Midbrain (tissue), 1 donor: ENCODE measurements around the gene CMTM4.
"Not testable (repeated sequence)": the region's sequence is repeated elsewhere in the genome, so short reads cannot be mapped to it uniquely, and the experiment has no call there.

Experiments used
- DNase-seq: peaks from one replicate; lab custom pipeline; 2025; lab: John Stamatoyannopoulos, UW

Gene CMTM4

DNA sequence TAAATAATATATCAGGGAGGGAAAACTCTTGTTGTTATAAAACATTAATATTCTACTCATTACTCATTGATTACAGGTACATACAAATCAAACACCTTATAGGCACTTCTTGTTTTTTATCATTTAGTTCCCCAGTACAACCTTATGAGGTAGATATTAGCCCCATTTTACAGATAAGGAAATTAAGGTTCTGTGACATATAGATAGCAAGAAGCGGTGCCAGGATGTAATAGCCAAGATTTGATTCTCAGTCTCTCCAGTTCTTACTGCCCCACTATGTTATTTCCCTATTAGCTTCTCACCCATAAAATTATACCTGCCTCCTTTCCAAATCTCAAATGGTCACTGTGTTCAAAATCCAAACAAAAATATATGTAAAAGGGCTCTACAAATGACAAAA is 55.2 kb downstream of the CMTM4 start:
- no peak for DNase-seq

DNA sequence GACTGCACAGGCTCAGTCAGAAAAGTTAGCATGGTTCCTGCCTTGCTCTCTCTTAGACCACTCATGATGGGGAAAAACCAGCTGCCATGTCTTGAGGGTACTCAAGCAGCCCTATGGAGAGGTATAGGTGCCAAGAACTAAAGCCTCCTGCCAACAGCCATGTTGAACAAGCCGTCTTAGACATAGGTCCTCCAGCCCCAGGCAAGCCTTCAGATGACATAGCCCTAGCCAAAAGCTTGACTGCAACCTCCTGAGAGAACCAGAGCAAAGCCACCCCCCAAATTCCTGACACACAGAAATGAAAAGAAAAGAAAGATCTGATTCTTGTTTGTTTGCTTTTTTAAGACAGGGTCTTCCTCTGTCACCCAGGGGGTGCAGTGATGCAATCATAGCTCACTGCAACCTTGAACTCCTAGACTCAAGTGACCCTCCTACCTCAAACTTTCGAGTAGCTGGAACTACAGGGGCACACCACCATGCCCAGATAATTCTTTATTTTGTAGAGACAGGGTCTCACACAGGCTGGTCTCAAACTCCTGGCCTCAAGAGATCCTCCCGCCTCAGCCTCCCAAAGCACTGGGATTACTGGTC is 55.7 kb downstream of the CMTM4 start:
- DNase-seq: no peak

- no peak for DNase-seq
These were observed 57.3 kb downstream of the CMTM4 start for GRCh38 chr16:66639091-66639885.

DNA sequence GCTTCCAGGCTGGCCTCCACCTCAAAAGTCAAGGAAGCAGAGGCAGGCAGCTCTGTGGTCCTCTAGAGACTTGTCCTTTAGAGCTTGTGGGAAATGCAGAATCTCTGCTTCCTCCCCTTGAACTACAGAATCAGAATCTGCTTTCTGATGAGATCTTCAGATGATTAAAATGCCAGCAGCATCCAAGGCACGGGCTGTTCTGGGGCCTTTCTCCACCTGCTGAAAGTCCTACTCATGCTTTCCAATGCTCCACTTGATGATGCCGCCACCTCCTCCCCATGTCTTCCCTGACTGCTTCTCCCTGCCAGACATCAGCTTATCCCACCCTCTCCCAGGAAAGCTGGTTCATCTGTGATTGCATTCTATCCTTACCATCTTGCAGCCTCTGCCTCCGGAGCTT is 58.7 kb downstream of the CMTM4 start:
- DNase-seq: no peak

- no peak for DNase-seq
These were observed 60.3 kb downstream of the CMTM4 start for GRCh38 chr16:66636199-66636598.

DNA sequence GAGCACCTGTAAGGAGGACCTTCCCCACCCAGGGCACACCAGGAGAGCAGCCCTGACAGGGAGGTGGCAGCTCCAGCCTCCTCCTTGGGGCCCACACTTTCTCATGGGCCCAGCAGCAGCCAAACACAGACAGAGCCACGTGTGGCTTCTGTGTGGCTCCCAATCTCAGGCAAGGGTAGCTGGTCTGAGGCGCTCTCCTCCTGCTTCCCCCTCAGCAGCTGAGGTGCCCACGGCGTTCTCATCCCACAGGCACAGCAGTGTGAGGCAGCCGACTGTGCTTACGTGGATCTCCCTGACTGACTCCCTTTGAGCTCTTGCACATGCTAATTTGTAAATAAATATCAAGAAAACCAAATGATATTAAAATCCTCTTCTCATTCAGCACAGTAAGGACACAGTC is 61.1 kb downstream of the CMTM4 start:
- no peak for DNase-seq

DNA sequence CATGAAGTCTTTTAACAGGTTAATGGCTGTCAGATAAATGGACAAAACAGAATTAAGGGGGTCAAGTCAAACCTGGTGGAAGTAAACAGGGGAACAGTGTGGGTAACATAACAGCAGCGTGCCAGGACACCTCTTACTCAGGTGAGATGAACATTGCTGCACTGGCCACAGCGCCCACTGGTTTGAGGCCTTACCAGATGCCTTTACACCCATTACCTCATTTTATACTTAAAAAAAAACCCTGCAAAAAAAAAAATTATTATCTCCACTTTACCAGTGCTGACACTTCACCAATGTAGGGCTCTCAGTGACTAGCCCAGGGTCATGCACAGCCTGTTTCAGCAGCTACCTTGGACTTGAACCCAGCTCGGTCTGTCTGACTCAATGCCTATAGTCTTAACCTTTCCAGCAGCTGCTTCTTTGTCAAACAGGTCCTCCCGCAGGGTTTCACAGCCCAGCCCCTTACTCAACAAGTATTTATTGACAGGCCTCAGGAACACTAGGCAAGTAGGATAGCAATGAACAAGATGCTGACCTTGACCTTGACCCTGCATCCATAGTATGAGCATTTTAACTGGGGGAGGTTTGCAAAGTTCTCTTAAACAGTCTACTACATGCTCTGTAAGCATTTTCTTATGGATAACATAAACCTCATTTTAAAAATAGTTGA is 61.9 kb downstream of the CMTM4 start:
- no peak for DNase-seq

- DNase-seq: not testable (repeated sequence)
These were observed 65.0 kb downstream of the CMTM4 start for GRCh38 chr16:66631558-66631957.

GRCh38 chr16:66630561-66631260 is 65.8 kb downstream of the CMTM4 start:
- not testable (repeated sequence) for DNase-seq

GRCh38 chr16:66629856-66630255 is 66.7 kb downstream of the CMTM4 start:
- no peak for DNase-seq

DNA sequence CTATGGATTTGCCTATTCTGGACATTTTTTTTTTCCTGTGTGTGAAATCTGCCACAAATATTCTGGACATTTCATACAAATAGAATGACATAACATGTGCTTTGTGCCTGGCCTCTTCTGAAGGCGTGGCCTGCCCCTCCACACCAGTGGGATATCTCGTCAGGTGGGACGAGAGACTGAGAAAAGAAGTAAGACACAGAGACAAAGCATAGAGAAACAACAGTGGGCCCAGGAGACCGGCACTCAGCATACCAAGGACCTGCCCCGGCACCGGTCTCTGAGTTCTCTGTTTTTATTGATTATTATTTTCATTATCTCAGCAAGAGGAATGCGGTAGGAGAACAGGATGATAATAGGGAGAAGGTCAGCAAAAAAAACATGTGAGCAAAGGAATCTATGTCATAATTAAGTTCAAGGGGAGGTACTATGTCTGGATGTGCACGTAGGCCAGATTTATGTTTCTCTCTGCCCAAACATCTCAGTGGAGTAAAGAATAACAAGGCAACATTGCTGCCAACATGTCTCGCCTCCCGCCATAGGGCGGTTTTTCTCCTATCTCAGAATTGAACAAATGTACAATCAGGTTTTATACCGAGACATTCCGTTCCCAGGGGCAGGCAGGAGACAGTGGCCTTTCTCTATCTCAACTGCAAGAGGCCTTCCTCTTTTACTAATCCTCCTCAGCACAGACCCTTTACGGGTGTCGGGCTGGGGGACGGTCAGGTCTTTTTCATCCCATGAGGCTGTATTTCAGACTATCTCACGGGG is 68.7 kb downstream of the CMTM4 start:
- DNase-seq: not testable (repeated sequence)

DNA sequence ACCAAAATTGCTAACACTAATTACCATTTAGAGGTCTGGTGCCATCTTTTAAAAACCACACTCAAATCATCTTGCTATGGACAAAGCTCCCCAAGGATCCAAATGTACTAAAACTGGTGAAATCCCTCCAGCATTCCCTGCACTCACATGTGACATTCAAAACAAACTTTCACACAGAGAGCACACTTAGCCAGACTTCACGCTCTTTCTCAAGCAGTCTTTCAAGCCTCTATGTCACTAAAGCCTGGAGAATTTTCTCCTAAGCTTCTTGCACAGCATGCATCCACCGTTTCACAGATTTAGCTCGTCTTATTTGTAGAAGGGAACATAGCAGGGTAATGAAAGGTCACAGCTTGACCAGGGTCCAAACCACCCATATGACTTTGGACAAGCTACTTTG is 72.8 kb downstream of the CMTM4 start:
- DNase-seq: no peak

GRCh38 chr16:66622863-66623262 is 73.7 kb downstream of the CMTM4 start:
- DNase-seq: no peak

- no peak for DNase-seq
These were observed 74.6 kb downstream of the CMTM4 start for GRCh38 chr16:66621973-66622372.

- DNase-seq: no peak
These were observed 76.1 kb downstream of the CMTM4 start for GRCh38 chr16:66620429-66620795.

- no peak for DNase-seq
These were observed 76.8 kb downstream of the CMTM4 start for GRCh38 chr16:66619534-66620428.

DNA sequence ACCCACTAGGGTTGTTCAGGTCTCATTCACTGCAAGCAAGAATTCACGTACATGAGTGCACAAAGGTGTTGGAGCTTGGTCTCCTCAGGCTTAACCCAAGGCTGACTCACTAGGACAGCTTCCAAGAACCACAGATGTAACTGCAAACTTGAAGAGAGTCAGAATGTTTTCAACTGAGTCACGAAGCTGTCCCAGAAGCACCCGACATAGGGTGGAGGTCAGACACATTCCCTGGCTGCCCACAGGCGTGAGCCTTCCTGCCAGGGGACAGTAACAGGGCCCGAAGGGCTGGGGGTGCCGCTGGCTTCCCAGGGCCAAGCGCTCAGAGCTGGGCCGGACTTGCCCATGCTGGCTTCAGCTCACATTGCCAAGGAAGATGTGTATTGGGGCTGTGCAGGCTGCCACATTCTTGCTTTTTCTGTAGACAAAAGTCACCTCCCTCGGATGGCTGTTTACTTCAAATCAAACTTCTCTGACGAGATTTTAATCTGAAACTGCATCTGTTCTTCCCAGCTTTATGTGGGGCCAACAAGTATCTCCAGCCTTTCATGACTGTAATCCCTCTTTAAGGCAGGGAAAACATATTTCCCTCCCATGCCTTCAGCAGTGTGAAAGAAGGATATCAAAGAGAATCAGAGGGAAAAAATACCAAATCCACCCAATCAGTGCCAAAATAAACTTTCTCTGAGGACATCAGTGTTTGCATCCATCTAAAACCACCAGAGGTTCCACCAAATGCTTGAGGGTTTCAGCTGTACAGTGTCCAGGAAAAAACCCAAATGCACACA is 77.8 kb downstream of the CMTM4 start:
- no peak for DNase-seq

GRCh38 chr16:66617728-66618127 is 78.8 kb downstream of the CMTM4 start:
- no peak for DNase-seq

DNA sequence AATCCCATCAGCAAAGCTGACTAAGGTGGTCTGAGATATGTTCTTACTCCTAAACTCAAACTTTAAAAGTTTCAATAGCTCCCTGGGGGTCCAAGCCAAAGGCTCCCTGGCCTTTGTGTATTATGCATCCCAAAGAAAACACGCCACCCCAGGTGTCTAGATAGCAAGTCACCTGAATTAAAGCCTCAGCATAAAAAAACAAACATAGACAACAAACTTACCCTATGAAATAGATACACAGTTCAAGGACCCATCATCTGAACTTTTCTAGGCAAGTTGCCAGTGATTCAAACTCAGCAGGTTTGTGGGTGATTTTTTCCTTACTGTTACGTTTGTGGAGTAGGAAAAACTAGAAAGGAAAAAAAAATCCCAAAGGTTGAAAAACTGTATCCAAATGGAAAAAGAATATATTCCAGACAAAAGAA is 79.5 kb downstream of the CMTM4 start:
- DNase-seq: no peak

- DNase-seq: no peak
These were observed 80.0 kb downstream of the CMTM4 start for GRCh38 chr16:66616592-66616991.
